SK-N-MC (cell line): Measurements from ENCODE around the gene MARK3.

Experiments used
- EZH2 ChIP-seq: fragments of 200-600 bp; sonication (generic); IDR thresholded peaks from one replicate; pipeline ENCODE4 v1.6.1; 2017; ENCODE audit warnings: antibody characterized with exemption
- FOXP2 ChIP-seq: optimal IDR thresholded peaks from 2 replicates; pipeline ENCODE3; 2011; ENCODE audit warnings: mild to moderate bottlenecking, moderate library complexity; ENCODE audit not compliant: insufficient read depth; ENCODE audit errors: extremely low read length, control extremely low read depth
- POLR2AphosphoS5 ChIP-seq: IDR thresholded peaks from 2 replicates; pipeline ENCODE4 v1.6.1; 2012; ENCODE audit warnings: mild to moderate bottlenecking, low read depth, low read length, borderline replicate concordance

- TF ChIP-seq EZH2 (no peak), POLR2AphosphoS5 (no peak), FOXP2 (no peak)
These were observed 23.3 kb upstream of the MARK3 start for GRCh38 chr14:103361867-103362266.
